K562 (cell line): Measurements from ENCODE around the gene MAMDC4. TPM values are rescaled to one million over a fixed set of nuclear protein-coding genes. Genes with fewer than 3 reads are reported as not detected.

ENCODE experiments used
- CBFB ChIP-seq: sonication (generic); formaldehyde crosslinking; IDR thresholded peaks from 2 replicates; pipeline ENCODE4 v1.4.0; 2020; ENCODE audit warnings: mild to moderate bottlenecking, missing genetic modification reagents
- CBX3 ChIP-seq, 2 experiments: IDR thresholded peaks; 1 replicate in 1 of 2; 2 replicates in 1 of 2; pipeline ENCODE4 v1.6.1; 2012; ENCODE audit warnings: inconsistent platforms in 2 of 2, low read length in 2 of 2, borderline replicate concordance in 1 of 2, control low read depth in 1 of 2
- CHD7 ChIP-seq: fragments of 200-600 bp; sonication (generic); IDR thresholded peaks from one replicate; pipeline ENCODE4 v1.6.1; 2012; ENCODE audit warnings: mild to moderate bottlenecking, low read depth, low read length, inconsistent platforms
- CLOCK ChIP-seq: fragments of 250-450 bp; sonication (Bioruptor Pico); IDR thresholded peaks from 2 replicates; pipeline ENCODE4 v1.4.0; 2020; ENCODE audit warnings: mild to moderate bottlenecking, moderate library complexity, borderline replicate concordance
- FUS ChIP-seq: fragments of 200-400 bp; formaldehyde crosslinking; optimal IDR thresholded peaks from 2 replicates; pipeline ENCODE3; 2017; ENCODE audit warnings: low read depth, low read length
- GABPB1 ChIP-seq: sonication (generic); formaldehyde crosslinking; IDR thresholded peaks from 2 replicates; pipeline ENCODE4 v1.8.0; 2022; ENCODE audit warnings: mild to moderate bottlenecking, missing genetic modification reagents
- HMGN3 ChIP-seq: IDR thresholded peaks from 2 replicates; pipeline ENCODE4 v1.6.1; 2011; ENCODE audit warnings: borderline replicate concordance, low read depth, mild to moderate bottlenecking, mixed read lengths, low read length; ENCODE audit not compliant: insufficient read length; ENCODE audit errors: extremely low read depth
- NCOA4 ChIP-seq: fragments of 450-650 bp; IDR thresholded peaks from 2 replicates; pipeline ENCODE4 v1.6.1; 2018; ENCODE audit warnings: mild to moderate bottlenecking; ENCODE audit not compliant: partially characterized antibody
- ZBTB9 ChIP-seq: fragments of 450-650 bp; formaldehyde crosslinking; IDR thresholded peaks from 2 replicates; pipeline ENCODE4 v1.4.0; 2020; ENCODE audit warnings: mild to moderate bottlenecking, moderate library complexity
- ZFPM2 ChIP-seq: fragments of 250-450 bp; sonication (Bioruptor Pico); IDR thresholded peaks from 2 replicates; pipeline ENCODE4 v1.5.1; 2022; ENCODE audit warnings: mild to moderate bottlenecking
- ZNF766 ChIP-seq: fragments of 200-800 bp; sonication (Bioruptor generic); conservative IDR thresholded peaks from 2 replicates; pipeline ENCODE4 v1.6.1; 2016; ENCODE audit warnings: missing genetic modification characterization, missing compliant biosample characterization
- ZZZ3 ChIP-seq: fragments of 450-650 bp; IDR thresholded peaks from 2 replicates; pipeline ENCODE4 v1.6.1; 2016; ENCODE audit warnings: antibody characterized with exemption, mild to moderate bottlenecking, moderate library complexity
- polyA plus RNA-seq, 8 experiments: library from polyadenylated mRNA; depleted of rRNA in 4 of 8; stranded (reverse) in 5 of 8; unstranded in 3 of 8; fragments of >200 nt; fragmentation: Nextera tagmentation in 2 of 8; fragmentation: Illumina TruSeq in 1 of 8; extraction: Ambion mirVana in 2 of 8; extraction: Trizol in 1 of 8; gene quantifications; 2 replicates each; pipeline versions ENCODE4 v1.2.1 to v1.2.3, GENCODE V29; 2011 to 2014; ENCODE audit warnings: inconsistent platforms in 1 of 8, missing spikeins in 1 of 8
- total RNA-seq, 7 experiments: library from RNA; depleted of rRNA in 6 of 7; stranded (reverse); fragments of >200 nt in 6 of 7; fragmentation: Illumina TruSeq in 2 of 7; extraction: Trizol in 2 of 7; gene quantifications; 2 replicates each; pipeline versions ENCODE4 v1.2.1 to v1.2.3, GENCODE V29; 2011 to 2021; ENCODE audit warnings: low replicate concordance in 1 of 7

MAMDC4 gene
- total and polyA plus RNA-seq, 9 of the 15 experiments (the other 6 are each of a cell fraction or from before 2014, with no cell fraction given), result 0.03 to 10.8 (median 1.5) TPM

- TF ChIP-seq CHD7 (no peak), CBFB (no peak), GABPB1 (CRISPR knock-in tag) (no peak), HMGN3 (peak; percentile 71), FUS (peak; percentile 69), CLOCK (no peak), CBX3 (IDR thresholded peaks at IDR 0.05; ENCODE audit: borderline replicate concordance in 1 of 2, low read length in 2 of 2) (no peak), NCOA4 (no peak), ZNF766 (CRISPR knock-in tag) (no peak), ZFPM2 (CRISPR knock-in tag) (no peak), ZZZ3 (no peak), ZBTB9 (CRISPR knock-in tag) (no peak)
These were observed 11.8 kb upstream of the MAMDC4 start (continued) for GRCh38 chr9:136840140-136840876.
